HS-5 (cell line): ENCODE measurements around the gene SPECC1L.

Experiments
- DNase-seq: peaks from one replicate; pipeline ENCODE4 v3.0.0-alpha.2; 2012; ENCODE audit warnings: low read depth

SPECC1L gene

DNA sequence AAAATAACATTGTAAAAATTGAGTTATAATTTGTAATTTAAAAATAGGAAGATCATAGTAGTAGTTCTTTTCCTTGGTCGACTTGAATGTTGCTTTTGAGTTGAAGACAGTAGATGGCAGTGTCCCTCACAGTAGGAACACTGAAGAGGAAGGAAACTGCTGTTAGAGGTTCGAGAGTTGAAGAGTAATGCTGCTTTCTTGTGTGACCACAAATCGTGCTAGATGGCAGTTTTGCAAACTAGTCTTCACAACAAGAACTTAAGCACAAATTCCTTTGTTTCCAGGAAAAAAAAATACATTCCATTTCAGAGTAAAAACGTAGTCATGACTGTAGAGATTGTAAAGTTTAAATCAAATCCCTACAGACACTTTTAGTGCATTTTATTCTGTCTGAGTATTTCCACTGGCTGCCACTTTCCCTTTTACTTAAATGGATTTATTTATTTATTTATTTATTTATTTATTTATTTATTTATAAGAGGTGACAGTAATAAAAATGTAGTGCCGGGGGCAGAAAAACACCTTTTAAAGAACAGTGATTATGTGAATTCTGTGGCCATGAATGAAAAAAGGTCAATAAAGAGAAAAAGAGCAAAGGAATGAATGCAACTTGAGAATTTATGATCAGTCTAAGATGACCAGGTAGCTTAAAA is 54.6 kb downstream of the SPECC1L start:
- no peak for DNase-seq

DNA sequence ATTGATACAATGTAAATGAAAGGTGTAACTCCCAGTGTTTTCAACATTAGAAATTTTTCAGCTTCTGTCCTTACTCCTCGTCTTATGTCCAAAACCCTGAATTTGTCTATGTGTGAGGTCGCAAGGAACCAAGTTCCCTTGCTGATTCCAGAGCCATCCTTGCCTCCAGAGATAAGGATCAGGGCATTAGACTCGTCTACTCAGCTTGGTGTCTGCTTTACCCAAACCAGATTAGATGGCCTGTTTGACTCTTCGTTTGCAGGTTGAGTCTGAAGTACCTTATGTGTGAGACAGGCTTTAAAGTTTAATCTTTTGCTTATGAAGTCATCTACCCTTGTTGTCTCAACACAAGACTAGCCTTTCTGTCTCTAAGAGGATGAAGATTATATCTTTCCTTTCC is 55.6 kb downstream of the SPECC1L start:
- no peak for DNase-seq

DNA sequence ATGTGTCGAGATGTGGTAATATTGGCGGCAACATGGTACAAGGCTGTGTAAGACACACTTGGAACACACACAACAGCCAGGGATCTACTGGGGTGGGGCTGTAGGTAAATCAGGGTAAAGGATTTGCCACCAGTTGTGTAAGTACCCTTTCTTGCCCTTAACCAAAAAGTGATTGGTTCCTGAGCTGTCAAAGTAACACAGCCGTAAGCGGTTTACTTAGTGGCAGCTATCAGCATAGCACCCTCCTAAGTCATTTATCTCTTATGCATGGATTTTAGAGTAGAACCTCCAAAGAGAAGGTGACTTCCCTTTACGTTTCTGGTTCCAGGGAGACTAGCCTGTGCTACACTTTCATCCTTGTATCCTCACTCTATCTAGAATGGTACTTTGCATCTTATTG is 57.2 kb downstream of the SPECC1L start:
- no peak for DNase-seq

DNA sequence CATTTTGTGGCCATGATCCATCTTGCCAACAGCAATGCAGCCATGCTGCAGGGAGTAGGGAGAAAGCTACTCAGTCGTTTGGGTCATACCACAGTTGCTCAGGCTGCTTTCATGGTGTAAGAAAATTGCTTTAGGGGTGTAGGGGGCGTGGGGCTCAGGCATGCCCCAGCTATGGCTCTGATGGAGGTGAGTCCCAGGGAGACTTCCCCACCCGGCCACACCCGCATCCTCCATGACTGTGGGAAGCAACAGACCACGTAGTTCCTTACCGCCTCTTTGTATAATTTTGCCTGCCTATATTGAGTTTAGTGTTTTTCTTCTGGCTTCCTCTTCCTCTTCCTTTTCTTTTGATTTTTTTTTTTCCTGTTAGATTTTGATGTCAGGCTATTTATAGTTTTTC is 58.8 kb downstream of the SPECC1L start:
- DNase-seq, result no peak

DNA sequence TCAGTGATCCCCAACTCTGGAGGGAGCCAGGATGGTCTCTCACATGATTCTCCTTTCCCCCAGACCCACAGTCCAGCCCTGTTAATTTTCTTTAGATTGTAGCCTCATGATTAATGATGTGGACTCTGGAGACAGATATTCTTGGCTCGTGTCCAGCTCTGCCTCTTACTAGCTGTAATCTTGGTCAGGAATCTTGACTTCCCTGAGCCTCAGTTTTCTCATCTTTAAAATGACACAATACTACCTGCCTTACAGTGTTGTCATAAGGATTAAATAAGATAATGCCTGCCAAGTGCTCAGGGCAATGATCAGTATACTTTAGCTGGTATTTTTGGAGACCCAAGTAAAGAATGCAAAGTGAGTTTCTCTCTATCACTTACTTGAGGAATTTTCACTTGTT is 60.0 kb downstream of the SPECC1L start:
- no peak for DNase-seq

DNA sequence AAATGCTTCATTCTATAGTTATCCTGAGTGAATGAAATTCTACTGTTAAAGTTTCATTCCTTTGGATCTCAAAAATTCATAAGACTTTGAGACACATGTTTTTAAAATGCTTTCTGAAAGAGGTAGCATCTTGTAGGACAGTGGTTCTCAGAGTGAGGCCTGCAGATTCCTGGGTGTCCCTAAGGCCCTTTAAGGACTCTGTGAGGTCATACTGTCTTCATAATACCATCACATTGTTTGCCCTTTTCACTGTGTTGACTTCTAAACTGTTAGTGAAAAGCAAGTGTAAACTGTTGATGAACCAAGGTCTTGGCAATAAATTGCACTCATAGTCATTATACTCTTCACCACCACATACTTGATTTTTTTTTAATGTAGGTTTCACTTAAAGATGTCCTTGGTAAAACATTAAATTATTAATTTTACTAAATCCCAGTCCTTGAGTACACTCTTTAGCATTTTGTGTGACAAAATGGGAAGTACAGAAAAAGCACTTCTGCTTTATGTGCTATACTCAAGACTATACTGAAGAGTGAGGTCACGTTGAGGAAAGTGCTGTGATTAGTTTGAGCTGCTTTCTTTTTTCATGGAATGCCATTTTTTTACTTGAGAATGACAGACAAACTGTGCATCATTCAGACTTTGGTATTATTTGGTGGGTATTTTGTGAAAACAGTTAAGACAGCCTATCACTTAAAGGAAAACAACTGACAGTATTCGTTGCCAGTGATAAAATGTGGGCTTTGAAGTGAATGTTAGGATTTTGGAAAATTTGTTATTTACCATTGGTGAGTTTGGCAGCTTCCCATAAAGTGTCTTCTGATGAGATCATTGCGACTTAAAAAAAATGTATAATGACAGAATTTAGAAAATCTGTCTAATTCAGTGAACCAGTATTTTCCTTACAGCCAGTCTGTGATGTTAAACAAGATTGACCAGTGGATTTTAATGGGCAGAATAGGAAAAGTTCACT is 61.1 kb downstream of the SPECC1L start:
- no peak for DNase-seq

DNA sequence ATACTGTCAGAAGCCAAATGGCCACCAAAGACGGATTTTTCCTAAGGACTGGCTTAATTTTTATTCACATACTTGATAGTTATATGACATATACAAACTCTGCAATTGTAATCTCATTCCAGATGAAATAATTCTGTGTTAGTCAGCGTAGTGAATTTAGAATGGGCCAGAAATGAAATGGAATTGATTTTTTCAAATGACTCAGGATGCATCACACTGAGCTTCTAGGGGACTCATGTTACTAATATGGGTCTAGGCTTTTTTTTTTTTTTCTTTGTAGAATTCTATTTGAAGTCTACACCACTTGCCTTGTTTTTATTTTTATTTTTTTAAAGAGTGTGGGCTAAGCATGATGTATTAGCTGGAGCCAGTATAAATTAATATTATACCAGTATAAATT is 62.7 kb downstream of the SPECC1L start:
- peak; percentile 87 for DNase-seq

DNA sequence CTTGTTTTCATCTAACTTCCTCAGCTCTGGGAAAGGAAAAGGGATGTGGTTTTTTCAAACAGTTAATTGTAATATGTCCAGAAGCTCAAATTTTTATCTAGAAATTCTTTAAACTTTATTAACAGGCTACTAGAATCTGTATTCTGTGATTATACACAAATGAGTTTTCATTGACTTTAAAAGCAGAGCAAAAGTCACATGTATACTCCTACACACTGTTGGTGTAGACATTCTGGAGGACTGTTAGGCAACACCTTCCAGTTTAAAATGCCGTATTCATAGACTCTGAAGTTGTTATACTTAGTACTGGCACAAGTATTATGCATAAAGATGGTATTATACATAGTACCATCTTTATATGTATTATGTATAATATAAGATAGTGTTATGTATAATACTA is 64.9 kb downstream of the SPECC1L start:
- DNase-seq, result no peak

DNA sequence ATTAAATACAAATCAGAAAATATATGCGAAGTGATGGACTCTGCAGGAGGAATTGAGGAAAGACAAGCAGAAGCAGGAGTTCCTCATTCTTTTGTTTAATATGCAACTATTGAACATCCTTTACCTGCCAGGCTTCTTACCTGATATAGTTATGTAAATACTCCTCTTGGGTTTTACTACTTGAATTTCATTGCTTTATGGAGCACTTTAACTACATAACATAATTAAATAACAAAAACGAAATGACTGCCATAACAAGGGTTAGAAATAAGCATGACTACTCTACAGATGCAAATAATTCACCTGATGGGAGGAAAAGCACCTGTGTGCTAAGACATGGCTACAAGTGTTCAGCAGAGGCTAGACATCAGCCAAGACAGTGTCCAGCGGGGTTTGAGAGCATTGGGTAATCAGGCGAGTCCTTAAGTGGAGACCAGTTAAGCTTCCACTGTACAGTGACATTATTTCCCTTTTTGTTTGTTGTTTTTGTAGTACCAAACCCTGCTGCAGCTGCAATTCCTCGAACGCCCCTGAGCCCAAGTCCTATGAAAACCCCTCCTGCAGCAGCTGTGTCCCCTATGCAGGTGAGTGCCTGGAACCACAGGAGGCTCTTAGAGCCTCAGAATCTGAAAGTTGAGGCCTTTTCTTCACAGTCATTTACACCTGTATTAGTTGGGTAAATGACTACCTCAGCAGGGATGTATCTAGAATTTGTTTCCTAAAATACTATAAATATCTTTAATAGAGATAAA is 67.4 kb downstream of the SPECC1L start:
- no peak for DNase-seq

DNA sequence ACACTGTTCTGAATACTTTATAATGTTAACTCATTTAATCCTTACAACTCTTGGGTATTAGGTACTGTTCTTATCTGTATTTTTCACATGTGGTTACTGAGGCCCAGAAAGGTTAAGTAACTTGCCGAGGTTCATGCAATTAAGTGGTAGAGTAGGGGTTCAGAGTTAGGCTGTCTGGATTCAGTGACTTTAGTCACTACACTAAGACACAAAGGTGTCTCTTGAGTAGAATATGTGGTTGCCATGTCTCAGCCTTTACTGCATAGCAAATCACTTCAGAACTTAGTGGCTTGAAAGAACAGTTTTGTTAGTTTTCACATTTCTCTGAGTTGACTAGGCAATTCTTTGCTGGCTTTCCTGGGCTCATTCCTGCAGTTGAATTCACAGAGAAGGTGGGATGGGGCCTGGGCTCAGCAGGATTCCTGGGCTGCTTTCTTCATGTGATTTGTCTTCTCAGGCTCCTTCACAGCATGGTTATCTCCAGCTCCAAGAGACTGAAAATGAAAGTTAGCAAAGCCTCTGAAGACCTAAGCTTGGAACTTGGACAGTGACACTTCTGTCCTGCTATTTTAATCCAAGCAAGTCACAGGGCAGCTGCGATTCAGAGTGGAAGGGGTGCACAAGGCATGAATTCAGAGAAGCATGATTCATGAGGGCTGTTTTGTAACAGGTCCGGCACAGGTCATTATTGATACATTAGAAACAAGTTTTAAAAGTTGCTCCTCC is 68.3 kb downstream of the SPECC1L start:
- DNase-seq, result no peak

DNA sequence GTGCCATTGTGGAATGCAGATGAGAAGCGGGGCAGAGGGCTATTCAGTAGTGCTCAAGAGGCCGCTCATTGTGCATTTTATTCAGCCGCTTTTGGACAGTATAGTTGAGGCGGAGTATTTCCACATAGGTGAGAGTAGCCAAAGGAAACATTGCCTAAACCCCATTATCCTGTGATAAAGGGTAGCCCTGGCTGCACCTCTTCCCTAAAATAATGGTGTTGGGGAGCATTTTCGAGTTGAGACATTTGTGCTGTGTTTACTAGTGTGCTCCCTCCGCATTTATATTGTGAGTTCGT is 68.8 kb downstream of the SPECC1L start:
- no peak for DNase-seq

DNA sequence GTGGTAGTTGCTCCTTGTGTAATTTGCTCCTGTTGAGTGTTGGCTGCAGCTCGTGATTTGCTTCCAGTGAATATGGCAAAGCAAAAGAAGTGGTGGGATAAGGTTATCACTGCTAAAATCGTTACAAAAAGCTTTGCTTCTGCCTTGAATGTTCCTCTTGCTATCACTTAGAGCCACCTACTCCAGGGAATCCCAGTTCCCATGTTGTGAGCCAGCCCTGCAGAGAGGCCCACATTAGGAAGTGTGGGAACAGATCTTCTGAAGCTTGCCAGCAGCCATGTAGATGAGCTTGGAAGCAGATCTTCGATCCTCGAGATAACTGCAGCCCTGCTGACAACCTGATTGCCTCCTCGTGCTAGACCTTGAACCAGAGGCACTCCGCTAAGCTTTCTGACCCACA is 71.0 kb downstream of the SPECC1L start:
- DNase-seq, result no peak

DNA sequence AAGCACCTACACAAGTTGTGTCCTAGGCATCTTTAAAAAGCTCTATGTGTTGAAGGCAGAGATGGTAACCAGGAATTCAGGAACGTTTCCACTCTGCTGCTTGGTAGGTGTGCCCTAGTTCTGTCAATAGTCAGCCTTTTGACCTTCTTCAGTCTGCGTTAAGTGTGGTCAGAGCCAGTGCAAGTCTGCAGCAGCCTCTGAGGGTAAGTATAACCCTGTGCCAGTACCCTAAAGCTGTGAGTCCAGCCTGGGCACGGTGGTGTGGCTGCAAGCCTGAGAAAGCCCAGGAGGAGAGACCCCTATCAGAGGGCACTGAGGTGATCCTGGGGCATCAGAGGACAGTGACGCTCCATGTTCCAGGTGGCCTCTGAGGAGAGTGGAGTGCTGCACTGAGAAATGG is 80.0 kb downstream of the SPECC1L start:
- DNase-seq, result no peak

DNA sequence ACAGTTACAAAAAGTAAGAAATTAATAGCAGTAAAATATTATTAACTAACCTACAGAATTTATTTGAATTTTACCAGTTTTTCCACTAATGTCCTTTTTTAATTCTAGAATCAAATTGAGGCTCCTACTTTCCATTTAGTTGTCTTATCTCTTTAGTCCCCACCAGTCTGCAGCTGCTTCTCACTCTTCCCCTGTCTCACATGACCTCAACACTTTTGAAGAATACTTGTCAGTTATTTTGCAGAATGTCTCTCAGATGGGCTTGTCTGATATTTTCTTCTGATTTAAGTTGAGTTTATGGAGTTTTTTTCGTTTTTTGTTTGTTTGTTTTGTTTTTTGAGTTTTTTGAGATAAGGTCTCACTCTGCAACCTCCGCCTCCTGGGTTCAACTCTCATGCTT is 82.5 kb downstream of the SPECC1L start:
- no peak for DNase-seq

DNA sequence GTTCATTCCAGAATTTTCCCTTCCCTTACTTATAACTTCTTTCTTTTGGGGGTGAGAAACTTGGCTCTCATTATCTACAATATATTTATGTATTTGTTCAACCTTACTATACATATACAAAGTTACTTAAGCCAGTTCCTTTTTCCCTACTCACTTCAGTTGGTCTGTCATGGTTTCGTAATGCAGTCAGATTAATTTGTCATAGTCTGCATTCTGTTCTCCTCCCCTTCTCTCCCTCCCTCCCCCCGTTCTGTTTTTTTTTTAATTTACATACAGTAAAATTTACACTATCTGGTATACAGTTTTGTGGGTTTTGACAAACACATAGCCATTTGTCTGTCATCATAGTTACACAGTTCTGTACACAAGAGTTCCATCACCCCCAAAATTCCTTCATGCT is 84.9 kb downstream of the SPECC1L start:
- DNase-seq, result no peak

DNA sequence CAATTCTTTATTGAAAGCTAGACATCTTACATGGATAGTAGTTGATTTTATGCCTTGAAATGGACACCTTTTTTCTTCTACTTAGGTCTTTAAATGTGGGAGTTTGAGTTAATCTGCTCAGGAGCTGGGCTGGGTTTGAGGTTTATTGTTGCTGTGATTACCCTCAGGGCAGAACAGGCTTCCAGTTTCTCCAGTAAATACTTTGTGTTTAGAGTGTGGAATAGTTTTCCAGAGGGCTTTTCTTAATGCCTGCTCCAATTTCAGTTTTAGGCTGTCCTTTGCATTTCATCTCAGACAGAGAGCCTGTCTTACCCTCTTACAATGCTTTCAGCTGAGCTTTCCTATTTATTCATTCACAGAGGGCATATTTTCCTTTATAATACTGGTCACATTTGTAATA is 86.9 kb downstream of the SPECC1L start:
- DNase-seq, result no peak

DNA sequence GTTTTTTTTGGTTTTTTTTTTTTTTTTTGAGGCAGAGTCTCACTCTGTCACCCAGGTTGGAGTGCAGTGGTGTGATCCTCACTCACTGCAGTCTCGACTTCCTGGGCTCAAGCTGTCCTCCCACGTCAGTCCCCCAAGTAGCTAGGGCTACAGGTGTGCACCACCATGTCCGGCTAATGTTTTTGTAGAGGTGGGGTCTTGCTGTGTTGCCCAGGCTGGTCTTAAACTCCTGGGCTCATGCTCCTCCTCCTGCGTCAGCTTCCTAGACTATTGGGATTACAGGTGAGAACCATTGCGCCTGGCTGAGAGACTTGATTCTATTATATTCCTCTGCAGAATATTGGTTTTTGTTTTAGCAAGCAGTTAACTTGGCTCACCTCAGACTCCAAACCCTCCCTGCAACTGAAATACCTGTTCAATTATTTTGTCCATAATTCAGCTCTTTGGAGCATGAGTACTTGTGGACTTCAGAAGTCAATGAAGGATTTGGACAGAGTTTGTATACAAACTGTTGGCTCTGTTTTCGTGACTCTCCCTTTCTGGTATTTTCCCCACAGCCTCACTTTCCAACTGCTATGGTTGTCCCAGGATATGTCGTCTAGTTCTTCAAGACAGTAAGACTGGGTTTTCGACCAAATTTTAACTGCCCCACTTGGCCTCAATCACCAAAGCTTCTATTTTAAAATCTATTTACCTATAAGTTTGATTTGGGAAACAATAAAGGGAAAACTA is 87.6 kb downstream of the SPECC1L start:
- no peak for DNase-seq

DNA sequence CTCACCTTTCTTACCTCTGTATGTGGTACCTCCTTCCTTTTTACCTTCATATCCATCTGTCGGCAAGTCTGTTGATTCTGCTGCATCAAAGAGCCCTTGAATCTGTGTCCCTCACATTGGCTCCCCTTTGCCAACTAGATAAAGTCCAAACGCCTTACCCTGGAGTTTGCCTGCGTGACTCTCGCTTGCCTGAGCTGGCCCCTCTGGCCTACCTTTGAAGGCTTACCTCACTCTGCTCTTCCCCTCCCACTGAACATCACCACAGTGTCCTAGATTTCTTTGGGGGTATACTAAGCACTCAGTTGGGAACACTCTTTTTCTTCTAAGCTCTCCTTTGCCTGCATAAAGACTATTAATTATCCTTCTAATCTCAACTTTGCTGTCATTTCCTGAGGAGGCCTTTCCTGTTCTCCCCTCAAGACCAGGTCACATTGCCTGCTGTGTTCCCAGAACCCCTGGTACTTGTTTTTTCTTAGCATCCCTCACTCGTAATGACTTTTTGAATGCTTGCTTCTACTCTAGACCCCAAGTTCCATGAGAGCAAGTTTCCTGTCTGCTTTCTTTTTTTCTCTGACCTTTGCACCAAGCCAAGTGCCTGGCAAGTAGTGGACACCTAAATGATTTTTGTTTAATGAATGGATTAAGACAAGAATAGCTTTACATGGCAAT is 89.0 kb downstream of the SPECC1L start:
- DNase-seq, result no peak

DNA sequence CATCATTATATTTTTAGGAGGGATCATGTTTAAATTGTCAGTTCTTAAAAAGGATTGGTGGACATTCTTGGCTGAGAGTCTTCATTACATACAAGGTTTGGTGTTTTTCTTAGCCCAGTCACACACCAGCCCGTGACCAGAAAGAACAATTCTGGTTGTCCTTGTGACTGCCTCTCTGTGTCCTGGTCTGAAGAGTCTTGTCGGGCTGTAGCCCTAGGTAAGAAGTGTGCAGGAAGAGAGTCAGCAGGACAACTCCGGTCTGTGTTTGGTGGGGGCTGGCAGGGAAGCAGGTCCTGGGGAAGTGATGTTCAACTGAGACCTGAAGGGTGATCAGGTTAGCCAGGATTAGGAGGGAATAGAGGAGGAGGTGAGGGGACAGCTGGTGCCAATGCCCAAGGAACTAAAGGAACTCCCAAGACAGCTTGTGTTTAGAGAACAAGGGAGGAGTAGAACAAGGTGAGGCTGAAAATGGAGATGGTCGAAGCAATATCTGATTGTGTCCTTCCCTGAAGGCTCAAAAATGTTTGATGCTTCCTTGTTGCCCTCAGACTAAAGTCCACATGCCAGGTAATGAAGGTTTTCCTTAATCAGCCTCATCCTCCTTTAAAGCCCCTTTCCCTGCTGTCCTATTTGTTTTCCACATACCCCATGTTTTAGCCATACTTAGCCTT is 91.5 kb downstream of the SPECC1L start:
- DNase-seq, result no peak

DNA sequence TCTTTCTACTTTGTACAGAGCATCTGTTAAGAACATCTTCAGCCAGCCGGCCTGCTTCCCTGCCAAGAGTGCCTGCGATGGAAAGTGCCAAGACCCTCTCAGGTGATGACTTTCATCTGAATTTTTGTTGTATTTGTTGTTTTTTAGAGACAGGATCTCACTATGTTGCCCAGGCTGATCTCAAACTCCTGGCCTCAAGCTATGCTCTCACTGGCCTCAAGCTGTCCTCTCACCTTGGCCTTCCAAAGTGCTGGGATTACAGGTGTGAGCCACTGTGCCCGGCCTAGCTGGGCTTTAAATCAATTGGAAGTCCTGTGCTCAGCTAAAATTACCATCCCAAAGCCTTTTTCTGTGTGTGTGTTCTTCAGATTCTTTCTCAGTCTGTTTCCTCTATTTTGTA is 92.6 kb downstream of the SPECC1L start:
- no peak for DNase-seq

DNA sequence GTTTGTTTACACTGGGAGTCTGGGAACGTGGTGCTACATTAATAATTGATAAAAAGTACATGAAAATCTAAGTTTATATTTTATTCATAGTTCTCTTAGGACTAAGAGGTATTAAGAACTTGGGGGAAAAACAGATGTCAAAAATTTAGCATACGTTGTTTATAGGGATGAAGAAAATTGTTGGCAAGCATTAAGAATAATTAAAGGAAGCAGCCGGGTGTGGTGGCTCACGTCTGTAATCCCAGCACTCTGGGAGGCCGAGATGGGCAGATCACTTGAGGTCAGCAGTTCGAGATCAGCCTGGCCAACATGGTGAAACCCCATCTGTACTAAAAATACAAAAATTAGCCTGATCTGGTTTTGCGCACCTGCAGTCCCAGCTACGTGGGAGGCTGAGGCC is 96.1 kb downstream of the SPECC1L start:
- no peak for DNase-seq
